Body of pancreas (tissue), 4 donors: ENCODE results near the gene CREBRF. TPM values are rescaled to one million over a fixed set of nuclear protein-coding genes. Genes with fewer than 3 reads are reported as not detected.

Experiments
- ATAC-seq: fragments of 150-250 bp; one replicate; pipeline ENCODE4 v1.9.1; 2016
- DNase-seq, 4 donors: peaks; one replicate each; pipeline ENCODE4 v3.0.0-alpha.2; 2019
- H3K27ac ChIP-seq, 4 donors: fragments of 200-600 bp; sonication (generic); 1 replicate in 3 of 4; 2 replicates in 1 of 4; pipeline versions ENCODE4 v1.5.1 to v1.6.1; 2016 to 2019; ENCODE audit warnings: mild to moderate bottlenecking in 1 of 4, mixed read lengths in 1 of 4, moderate library complexity in 1 of 4
- H3K27me3 ChIP-seq, 2 donors: fragments of 200-600 bp; sonication (generic); one replicate each; pipeline ENCODE4 v1.6.0; 2016; ENCODE audit warnings: mild to moderate bottlenecking in 1 of 2
- H3K36me3 ChIP-seq, 2 donors: fragments of 200-600 bp; sonication (generic); replicated peaks in 1 of 2; 2 replicates each; pipeline ENCODE4 v1.5.1; 2016; ENCODE audit warnings: low read depth in 2 of 2; ENCODE audit not compliant: insufficient read depth in 1 of 2
- H3K4me1 ChIP-seq: fragments of 200-600 bp; sonication (generic); one replicate; pipeline ENCODE4 v1.6.0; 2016
- H3K4me3 ChIP-seq, 2 donors: fragments of 200-600 bp; sonication (generic); 1 replicate in 1 of 2; 2 replicates in 1 of 2; pipeline ENCODE4 v1.5.1; 2016 to 2019
- H3K9me3 ChIP-seq, 3 donors: fragments of 200-600 bp; sonication (generic); 1 replicate in 2 of 3; 2 replicates in 1 of 3; pipeline ENCODE4 v1.5.1; 2016
- POLR2A ChIP-seq, 3 donors: fragments of 450-650 bp; IDR thresholded peaks; one replicate each; pipeline ENCODE4 v1.6.1; 2016; ENCODE audit warnings: antibody characterized with exemption in 3 of 3, mild to moderate bottlenecking in 2 of 3
- WGBS, 2 donors: methylation state at CpG; one replicate each; pipeline ENCODE4 v1.1.5; 2017; 5-methylcytosine and 5-hydroxymethylcytosine counted together
- intact Hi-C: fragments of 100-400 bp; cut with DNase I; formaldehyde crosslinking; loops from one replicate; pipeline ENCODE4 v1.15.1; 2023
- total RNA-seq, 2 donors: library from RNA; depleted of rRNA; stranded (reverse); fragments of >200 nt; gene quantifications; one replicate each; pipeline ENCODE4 v1.1.0, GENCODE V29; 2016
- TF ChIP-seq, protein P1 (sequence below), 7 experiments: fragments of 450-650 bp in 4 of 7; fragments of 200-600 bp in 3 of 7; sonication (generic) in 3 of 7; IDR thresholded peaks; one replicate each; pipeline ENCODE4 v1.5.1; 2016 to 2019; ENCODE audit warnings: antibody characterized with exemption in 7 of 7

CREBRF gene
- total RNA-seq, 2 donors from 2014 or later: 19.7 to 37.2 TPM

DNA sequence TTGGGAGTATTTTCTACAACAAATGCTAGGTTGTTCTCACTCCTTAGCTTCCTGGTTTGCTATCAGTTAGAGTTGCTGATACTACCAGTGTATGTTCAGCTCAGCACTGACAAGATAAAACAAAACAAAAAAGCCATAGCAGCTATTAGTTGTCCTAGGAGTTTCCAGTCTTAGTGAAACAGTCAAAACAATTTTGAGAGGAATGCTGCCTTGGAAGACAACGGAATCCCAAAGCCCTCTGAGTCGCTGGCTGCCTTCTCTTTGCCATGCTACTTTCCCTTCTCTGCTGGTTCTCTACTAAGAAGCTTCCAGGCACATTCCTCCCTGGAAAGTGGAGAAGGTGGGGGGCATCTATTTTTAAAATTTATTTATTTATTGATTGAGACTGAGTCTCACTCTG is 5.4 kb upstream of the CREBRF start:
- no peak for TF ChIP-seq POLR2A (IDR thresholded peaks at IDR 0.05)
- TF ChIP-seq, protein P1, sequence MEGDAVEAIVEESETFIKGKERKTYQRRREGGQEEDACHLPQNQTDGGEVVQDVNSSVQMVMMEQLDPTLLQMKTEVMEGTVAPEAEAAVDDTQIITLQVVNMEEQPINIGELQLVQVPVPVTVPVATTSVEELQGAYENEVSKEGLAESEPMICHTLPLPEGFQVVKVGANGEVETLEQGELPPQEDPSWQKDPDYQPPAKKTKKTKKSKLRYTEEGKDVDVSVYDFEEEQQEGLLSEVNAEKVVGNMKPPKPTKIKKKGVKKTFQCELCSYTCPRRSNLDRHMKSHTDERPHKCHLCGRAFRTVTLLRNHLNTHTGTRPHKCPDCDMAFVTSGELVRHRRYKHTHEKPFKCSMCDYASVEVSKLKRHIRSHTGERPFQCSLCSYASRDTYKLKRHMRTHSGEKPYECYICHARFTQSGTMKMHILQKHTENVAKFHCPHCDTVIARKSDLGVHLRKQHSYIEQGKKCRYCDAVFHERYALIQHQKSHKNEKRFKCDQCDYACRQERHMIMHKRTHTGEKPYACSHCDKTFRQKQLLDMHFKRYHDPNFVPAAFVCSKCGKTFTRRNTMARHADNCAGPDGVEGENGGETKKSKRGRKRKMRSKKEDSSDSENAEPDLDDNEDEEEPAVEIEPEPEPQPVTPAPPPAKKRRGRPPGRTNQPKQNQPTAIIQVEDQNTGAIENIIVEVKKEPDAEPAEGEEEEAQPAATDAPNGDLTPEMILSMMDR (IDR thresholded peaks at IDR 0.05): no peak
- intact Hi-C loops: no loop called here
- H3K9me3 ChIP-seq: no peaks in the 10 kb centered on the region
- H3K4me1 ChIP-seq: peaks cover 2% of the 10 kb centered on the region
- H3K27me3 ChIP-seq: no peaks in the 10 kb centered on the region
- H3K36me3 ChIP-seq: no peaks in the 10 kb centered on the region
- H3K4me3 ChIP-seq: no peak overlapping the region
- H3K27ac ChIP-seq: no peak overlapping the region
- ATAC-seq (no peak), DNase-seq (no peak)
- WGBS, 2 donors: 70 to 76% methylated on average over 2 of the region's 2 CpGs

DNA sequence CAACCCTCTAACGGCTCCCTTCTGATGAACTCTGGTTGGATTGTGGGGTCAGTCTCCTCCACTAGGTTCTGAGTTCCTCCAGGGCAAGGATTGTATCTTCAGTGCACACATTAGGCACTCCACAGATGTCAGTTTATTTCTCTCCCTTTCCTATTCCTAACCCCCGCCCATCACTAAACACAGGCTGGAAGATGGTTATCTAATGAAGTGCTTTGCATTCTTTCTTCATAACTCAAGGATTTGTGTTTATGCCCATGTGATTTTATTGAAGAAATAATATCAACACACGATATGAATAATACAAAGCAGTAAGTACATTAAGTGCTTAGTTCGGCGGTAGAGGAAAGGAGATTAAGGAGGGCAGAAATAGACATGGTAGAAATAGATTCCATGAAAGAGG is 4.4 kb upstream of the CREBRF start:
- H3K9me3 ChIP-seq: no peaks in the 10 kb centered on the region
- intact Hi-C loops: no loop called here
- H3K4me1 ChIP-seq: no peaks in the 10 kb centered on the region
- H3K27me3 ChIP-seq: no peaks in the 10 kb centered on the region
- DNase-seq: no peak
- no peaks in the 10 kb centered on the region for H3K36me3 ChIP-seq
- ATAC-seq: no peak
- H3K27ac ChIP-seq: no peak overlapping the region
- TF ChIP-seq, protein P1 (IDR thresholded peaks at IDR 0.05): no peak
- TF ChIP-seq POLR2A (IDR thresholded peaks at IDR 0.05): no peak
- H3K4me3 ChIP-seq: no peak overlapping the region
- WGBS, 2 donors: 73% methylated on average over 5 of the region's 5 CpGs

DNA sequence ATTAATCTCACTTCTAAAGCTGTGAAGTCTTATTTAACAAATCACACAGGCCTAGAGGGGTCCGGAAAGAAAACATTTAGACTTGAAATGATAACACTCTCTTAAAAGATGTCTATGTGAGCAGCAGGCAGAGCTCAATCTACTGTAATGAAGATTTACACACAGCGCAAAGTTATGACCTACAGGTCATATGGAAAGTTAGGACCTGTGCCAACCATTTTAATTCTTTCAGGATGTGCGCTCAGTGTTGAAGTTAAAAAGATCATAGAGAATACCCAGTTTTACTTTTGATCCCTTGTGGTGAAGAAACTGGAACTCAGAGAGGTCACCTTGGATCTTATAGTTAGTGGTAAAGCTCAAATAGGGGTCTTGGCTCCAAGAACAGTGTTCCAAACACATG is 3.1 kb upstream of the CREBRF start:
- no peak overlapping the region for H3K27ac ChIP-seq
- WGBS, 2 donors: 64 to 84% methylated on average over 3 of the region's 3 CpGs
- peaks cover 5% of the 10 kb centered on the region for H3K4me1 ChIP-seq
- no peaks in the 10 kb centered on the region for H3K9me3 ChIP-seq
- intact Hi-C loops: no loop called here
- H3K27me3 ChIP-seq: no peaks in the 10 kb centered on the region
- TF ChIP-seq POLR2A (IDR thresholded peaks at IDR 0.05): no peak
- TF ChIP-seq, protein P1 (IDR thresholded peaks at IDR 0.05): no peak
- no peak for DNase-seq
- no peak for ATAC-seq
- H3K4me3 ChIP-seq: no peak overlapping the region
- H3K36me3 ChIP-seq: no peaks in the 10 kb centered on the region

DNA sequence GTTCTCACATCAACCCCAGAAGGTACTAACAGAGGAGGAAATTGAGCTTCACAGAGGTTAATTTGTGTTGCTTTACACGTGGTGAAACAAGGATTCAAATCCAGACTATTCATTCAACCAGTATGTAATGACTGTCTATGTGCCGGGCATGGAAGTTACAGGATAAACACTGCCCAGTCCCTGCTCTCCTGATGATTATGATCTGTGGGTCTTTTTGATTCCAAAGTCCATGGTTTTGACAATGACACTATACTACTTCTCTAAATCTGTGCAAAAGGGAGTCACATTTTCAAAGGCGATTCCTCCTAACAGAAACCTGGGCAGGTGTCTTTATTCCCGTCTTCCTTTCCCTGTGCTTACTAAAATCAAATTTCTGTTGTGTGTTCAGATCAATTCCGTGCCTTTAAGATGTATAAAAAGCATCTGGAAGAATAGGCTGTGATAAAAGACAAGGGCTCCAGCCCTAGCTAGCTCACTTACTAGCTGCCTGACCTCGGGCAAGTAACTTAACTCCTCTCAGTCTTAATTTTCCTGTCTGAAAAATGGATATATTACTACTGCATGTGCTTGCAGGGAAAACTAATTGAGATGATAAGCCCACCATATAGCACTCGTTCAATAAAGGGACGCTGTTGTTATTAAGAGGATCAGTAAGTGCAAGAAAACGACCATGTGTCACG is 970 bp upstream of the CREBRF start:
- H3K27me3 ChIP-seq: no peaks in the 10 kb centered on the region
- no peaks in the 10 kb centered on the region for H3K9me3 ChIP-seq
- no peaks in the 10 kb centered on the region for H3K36me3 ChIP-seq
- no peak for DNase-seq
- TF ChIP-seq, protein P1 (IDR thresholded peaks at IDR 0.05): no peak
- no peak for TF ChIP-seq POLR2A (IDR thresholded peaks at IDR 0.05)
- H3K4me3 ChIP-seq: no peak overlapping the region
- H3K27ac ChIP-seq: no peak overlapping the region
- no peak for ATAC-seq
- WGBS, 2 donors: 7 to 9% methylated on average over 10 of the region's 10 CpGs
- peaks cover 11% of the 10 kb centered on the region for H3K4me1 ChIP-seq
- intact Hi-C loops: no loop called here

DNA sequence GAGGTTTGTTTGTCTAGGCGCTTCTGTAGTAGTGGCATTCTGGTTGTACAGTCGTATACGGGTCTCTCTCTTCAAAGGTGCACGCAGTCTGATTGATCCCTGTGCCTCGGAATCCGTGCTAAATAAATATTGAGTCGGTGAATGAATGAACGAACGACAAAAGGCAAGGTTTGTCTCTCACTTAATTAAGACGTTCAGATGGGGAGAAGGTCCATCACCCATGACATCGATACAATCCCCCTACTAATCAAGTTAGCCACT is 500 bp upstream of the CREBRF start:
- Histone ChIP-seq H3K27me3 (no peaks in the 10 kb centered on the region), H3K27ac (peak overlapping the region in 2 of 4 donors; percentile 97), H3K4me1 (peaks cover 14% of the 10 kb centered on the region), H3K4me3 (peak overlapping the region in 1 of 2 donors; percentile 99), H3K9me3 (no peaks in the 10 kb centered on the region), H3K36me3 (no peaks in the 10 kb centered on the region)
- 0% methylated on average over 11 of the region's 11 CpGs for WGBS, 2 donors
- intact Hi-C loops: no loop called here
- no peak for TF ChIP-seq POLR2A (IDR thresholded peaks at IDR 0.05)
- TF ChIP-seq, protein P1 (IDR thresholded peaks at IDR 0.05): no peak
- ATAC-seq (no peak), DNase-seq (no peak)
